Tibial nerve (tissue), 4 donors: ENCODE data around the gene PABPC3. TPM values are rescaled to one million over a fixed set of nuclear protein-coding genes. Genes with fewer than 3 reads are reported as not detected.

ENCODE experiments used
- DNase-seq, 2 donors: peaks; one replicate each; pipeline ENCODE4 v3.0.0-alpha.2; 2019; ENCODE audit warnings: low spot score in 2 of 2
- H3K27ac ChIP-seq, 4 donors: fragments of 200-600 bp; sonication (generic) in 3 of 4; one replicate each; pipeline ENCODE4 v1.5.1; 2017 to 2019; ENCODE audit warnings: mild to moderate bottlenecking in 1 of 4
- H3K27me3 ChIP-seq, 2 donors: fragments of 200-600 bp; sonication (generic) in 1 of 2; one replicate each; pipeline versions ENCODE4 v1.5.1 to v1.6.0; 2017 to 2019
- H3K36me3 ChIP-seq, 3 donors: fragments of 200-600 bp; sonication (generic); one replicate each; pipeline ENCODE4 v1.5.1; 2018 to 2019
- H3K4me1 ChIP-seq, 4 donors: fragments of 200-600 bp; sonication (generic) in 3 of 4; one replicate each; pipeline ENCODE4 v1.5.1; 2017 to 2019
- H3K4me3 ChIP-seq, 4 donors: fragments of 200-600 bp; sonication (generic) in 3 of 4; one replicate each; pipeline ENCODE4 v1.5.1; 2017 to 2019; ENCODE audit warnings: mild to moderate bottlenecking in 1 of 4, moderate library complexity in 1 of 4
- H3K9me3 ChIP-seq, 4 donors: fragments of 200-600 bp; sonication (generic) in 3 of 4; one replicate each; pipeline ENCODE4 v1.5.1; 2017 to 2019
- CTCF ChIP-seq, 5 experiments: fragments of 200-600 bp in 3 of 5; fragments of 450-650 bp in 2 of 5; sonication (generic) in 3 of 5; IDR thresholded peaks; one replicate each; pipeline ENCODE4 v1.5.1; 2016 to 2019; ENCODE audit warnings: antibody characterized with exemption in 5 of 5, mild to moderate bottlenecking in 3 of 5, moderate library complexity in 2 of 5
- EP300 ChIP-seq, 2 donors: sonication (generic); formaldehyde crosslinking; IDR thresholded peaks; one replicate each; pipeline ENCODE4 v1.6.1; 2017; ENCODE audit warnings: antibody characterized with exemption in 2 of 2, mild to moderate bottlenecking in 1 of 2
- POLR2A ChIP-seq, 2 donors: fragments of 450-650 bp; IDR thresholded peaks; one replicate each; pipeline ENCODE4 v1.6.1; 2017; ENCODE audit warnings: antibody characterized with exemption in 2 of 2, mild to moderate bottlenecking in 2 of 2, moderate library complexity in 2 of 2
- WGBS, 2 donors: methylation state at CpG; one replicate each; pipeline ENCODE4 v1.1.5; 2018; 5-methylcytosine and 5-hydroxymethylcytosine counted together
- total RNA-seq, 4 donors: library from RNA; depleted of rRNA; stranded (reverse); fragments of >200 nt; gene quantifications; one replicate each; pipeline ENCODE4 v1.1.0, GENCODE V29; 2016

PABPC3 gene
- total RNA-seq, 4 donors from 2014 or later = 0.42 TPM; not detected in 3

GRCh38 chr13:25059958-25060357 is 36.0 kb upstream of the PABPC3 start:
- no peak for DNase-seq
- H3K4me1 ChIP-seq = no peaks in the 10 kb centered on the region
- WGBS, 2 donors = 82 to 84% methylated on average over 7 of the region's 7 CpGs
- H3K9me3 ChIP-seq = peaks cover 0 to 2% (median 0%) of the 10 kb centered on the region in 4 donors
- no peak overlapping the region for H3K27ac ChIP-seq
- no peaks in the 10 kb centered on the region for H3K36me3 ChIP-seq
- TF ChIP-seq CTCF (IDR thresholded peaks at IDR 0.05) = no peak
- no peak for TF ChIP-seq EP300 (IDR thresholded peaks at IDR 0.05)
- TF ChIP-seq POLR2A (IDR thresholded peaks at IDR 0.05) = no peak
- no peaks in the 10 kb centered on the region for H3K27me3 ChIP-seq
- H3K4me3 ChIP-seq = no peak overlapping the region

- no peaks in the 10 kb centered on the region for H3K27me3 ChIP-seq
- H3K4me1 ChIP-seq = no peaks in the 10 kb centered on the region
- no peak overlapping the region for H3K4me3 ChIP-seq
- H3K36me3 ChIP-seq = no peaks in the 10 kb centered on the region
- H3K9me3 ChIP-seq = peaks cover 0 to 2% (median 0%) of the 10 kb centered on the region in 4 donors
- TF ChIP-seq EP300 (IDR thresholded peaks at IDR 0.05) (no peak), POLR2A (IDR thresholded peaks at IDR 0.05) (no peak), CTCF (IDR thresholded peaks at IDR 0.05) (no peak)
- 69 to 72% methylated on average over 5 of the region's 5 CpGs for WGBS, 2 donors
- no peak for DNase-seq
- no peak overlapping the region for H3K27ac ChIP-seq
These were observed 33.5 kb upstream of the PABPC3 start for GRCh38 chr13:25062479-25062878.

DNA sequence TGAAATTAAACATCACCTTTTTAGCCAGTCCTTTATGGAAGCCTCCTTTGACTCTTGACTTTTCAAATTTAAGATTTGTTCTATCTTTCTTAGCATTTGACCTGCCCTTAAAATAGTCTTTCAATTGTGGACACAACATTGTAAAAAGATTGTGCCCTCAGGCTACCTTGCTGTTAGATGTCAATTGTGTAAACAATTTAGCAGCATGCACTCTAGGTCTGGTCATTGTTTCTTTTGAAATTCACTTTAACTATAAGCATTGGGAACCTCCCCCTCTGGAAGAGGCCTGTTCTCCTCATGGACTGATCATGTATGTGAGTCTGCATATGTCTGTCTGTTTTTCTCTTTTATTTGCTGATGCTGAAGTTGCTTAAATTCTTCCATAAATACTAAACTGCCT is 31.5 kb upstream of the PABPC3 start:
- no peaks in the 10 kb centered on the region for H3K36me3 ChIP-seq
- DNase-seq = no peak
- no peaks in the 10 kb centered on the region for H3K9me3 ChIP-seq
- no peaks in the 10 kb centered on the region for H3K4me1 ChIP-seq
- H3K4me3 ChIP-seq = no peak overlapping the region
- H3K27me3 ChIP-seq = no peaks in the 10 kb centered on the region
- TF ChIP-seq EP300 (IDR thresholded peaks at IDR 0.05) (no peak), CTCF (IDR thresholded peaks at IDR 0.05) (no peak), POLR2A (IDR thresholded peaks at IDR 0.05) (no peak)
- no peak overlapping the region for H3K27ac ChIP-seq

- TF ChIP-seq CTCF (IDR thresholded peaks at IDR 0.05) (no peak), EP300 (IDR thresholded peaks at IDR 0.05) (no peak), POLR2A (IDR thresholded peaks at IDR 0.05) (no peak)
- Histone ChIP-seq H3K4me3 (no peak overlapping the region), H3K9me3 (no peaks in the 10 kb centered on the region), H3K27ac (no peak overlapping the region), H3K27me3 (no peaks in the 10 kb centered on the region), H3K4me1 (no peaks in the 10 kb centered on the region), H3K36me3 (no peaks in the 10 kb centered on the region)
- DNase-seq = no peak
- WGBS, 2 donors = 77 to 82% methylated on average over 8 of the region's 8 CpGs
These were observed 29.8 kb upstream of the PABPC3 start for GRCh38 chr13:25065974-25066770.

DNA sequence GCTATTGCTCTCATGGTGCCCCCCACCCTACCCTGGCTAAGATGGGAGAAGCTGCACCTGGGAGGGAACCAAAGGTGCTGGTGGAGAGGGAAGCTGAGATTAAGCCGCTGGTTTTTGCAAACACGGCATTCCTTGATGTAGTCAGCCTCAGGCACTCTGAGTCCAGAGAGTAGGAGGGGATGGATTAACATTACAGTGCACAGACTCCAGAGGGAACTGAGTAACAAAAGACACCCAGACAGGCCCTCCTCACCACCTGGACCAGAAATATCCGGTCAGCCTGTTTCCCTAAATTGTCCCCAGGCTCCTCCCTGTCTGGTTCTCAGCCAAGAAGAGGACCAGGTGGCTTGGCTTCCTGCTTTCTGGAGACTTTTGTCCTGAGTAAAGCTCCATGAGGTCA is 28.9 kb upstream of the PABPC3 start:
- DNase-seq = no peak
- Histone ChIP-seq H3K36me3 (no peaks in the 10 kb centered on the region), H3K9me3 (no peaks in the 10 kb centered on the region), H3K27me3 (no peaks in the 10 kb centered on the region), H3K27ac (no peak overlapping the region), H3K4me3 (no peak overlapping the region), H3K4me1 (no peaks in the 10 kb centered on the region)
- WGBS, 2 donors = 22 to 47% methylated on average over 3 of the region's 3 CpGs
- TF ChIP-seq POLR2A (IDR thresholded peaks at IDR 0.05) (no peak), CTCF (IDR thresholded peaks at IDR 0.05) (no peak), EP300 (IDR thresholded peaks at IDR 0.05) (no peak)
